Immature natural killer cell (primary cell): Measurements from ENCODE around the gene KCNMA1. TPM values are rescaled to one million over a fixed set of nuclear protein-coding genes. Genes with fewer than 3 reads are reported as not detected.

Source experiments
- DNase-seq, 3 donors: peaks; one replicate each; pipeline ENCODE4 v3.0.0; 2022; ENCODE audit warnings: mixed read lengths in 1 of 3
- H3K27ac Mint-ChIP-seq, 6 donors: one replicate each; pipeline ENCODE4 v1.8.0; 2020; ENCODE audit warnings: mixed read lengths in 6 of 6, mild to moderate bottlenecking in 5 of 6, inconsistent platforms in 4 of 6, moderate library complexity in 3 of 6
- H3K27me3 Mint-ChIP-seq, 3 donors: one replicate each; pipeline ENCODE4 v1.8.0; 2020 to 2021; ENCODE audit warnings: low read depth in 3 of 3, mild to moderate bottlenecking in 3 of 3, mixed read lengths in 3 of 3, moderate library complexity in 3 of 3, inconsistent platforms in 1 of 3
- H3K36me3 Mint-ChIP-seq, 3 donors: one replicate each; pipeline ENCODE4 v1.8.0; 2020; ENCODE audit warnings: mixed read lengths in 3 of 3, inconsistent platforms in 2 of 3, mild to moderate bottlenecking in 2 of 3
- H3K4me1 Mint-ChIP-seq, 2 donors: one replicate each; pipeline ENCODE4 v1.8.0; 2020; ENCODE audit warnings: inconsistent platforms in 2 of 2, mild to moderate bottlenecking in 2 of 2, mixed read lengths in 2 of 2, moderate library complexity in 1 of 2
- H3K4me3 Mint-ChIP-seq, 5 donors: one replicate each; pipeline ENCODE4 v1.8.0; 2020; ENCODE audit warnings: mild to moderate bottlenecking in 5 of 5, mixed read lengths in 5 of 5, inconsistent platforms in 3 of 5, moderate library complexity in 3 of 5
- H3K9me3 Mint-ChIP-seq, 6 donors: one replicate each; pipeline ENCODE4 v1.8.0; 2020; ENCODE audit warnings: mild to moderate bottlenecking in 6 of 6, mixed read lengths in 6 of 6, inconsistent platforms in 4 of 6, moderate library complexity in 3 of 6
- polyA plus RNA-seq, 3 donors: library from polyadenylated mRNA; unstranded; fragments of 300-500 nt; fragmentation: Illumina TruSeq; gene quantifications; one replicate each; pipeline ENCODE4 v1.2.3, GENCODE V29; 2021

The KCNMA1 gene
- polyA plus RNA-seq, 3 donors from 2014 or later = not detected

GRCh38 chr10:77636282-77636966, 1.2 kb downstream of the KCNMA1 start:
- Mint-ChIP-seq H3K36me3 (no peaks in the 10 kb centered on the region), H3K4me1 (peaks cover 0 to 4% of the 10 kb centered on the region in 2 donors), H3K27me3 (peaks cover 8 to 27% (median 21%) of the 10 kb centered on the region in 3 donors), H3K9me3 (no peaks in the 10 kb centered on the region), H3K4me3 (no peak overlapping the region), H3K27ac (no peak overlapping the region)
- DNase-seq = no peak

- H3K4me1 Mint-ChIP-seq = peaks cover 0 to 2% of the 10 kb centered on the region in 2 donors
- no peak overlapping the region for H3K4me3 Mint-ChIP-seq
Measured at GRCh38 chr10:77635402-77636227, 2.0 kb downstream of the KCNMA1 start.

GRCh38 chr10:77634939-77635338, 2.7 kb downstream of the KCNMA1 start:
- Mint-ChIP-seq H3K27me3 (peaks cover 6 to 27% (median 15%) of the 10 kb centered on the region in 3 donors), H3K9me3 (no peaks in the 10 kb centered on the region), H3K27ac (no peak overlapping the region)

More at GRCh38 chr10:77635402-77636227, 2.0 kb downstream of the KCNMA1 start:
- Mint-ChIP-seq H3K27ac (no peak overlapping the region), H3K9me3 (no peaks in the 10 kb centered on the region), H3K27me3 (peaks cover 6 to 27% (median 19%) of the 10 kb centered on the region in 3 donors), H3K36me3 (no peaks in the 10 kb centered on the region)
- no peak for DNase-seq

GRCh38 chr10:77633376-77633775, 4.2 kb downstream of the KCNMA1 start:
- Mint-ChIP-seq H3K27me3 (peaks cover 4 to 18% (median 7%) of the 10 kb centered on the region in 3 donors), H3K4me3 (no peak overlapping the region), H3K27ac (no peak overlapping the region)

More at GRCh38 chr10:77634939-77635338, 2.7 kb downstream of the KCNMA1 start:
- DNase-seq = no peak
- H3K4me1 Mint-ChIP-seq = peaks cover 4 to 7% of the 10 kb centered on the region in 2 donors
- H3K4me3 Mint-ChIP-seq = no peak overlapping the region
- H3K36me3 Mint-ChIP-seq = no peaks in the 10 kb centered on the region

GRCh38 chr10:77631241-77631640, 6.4 kb downstream of the KCNMA1 start:
- H3K36me3 Mint-ChIP-seq = no peaks in the 10 kb centered on the region
- H3K27ac Mint-ChIP-seq = no peak overlapping the region
- H3K9me3 Mint-ChIP-seq = no peaks in the 10 kb centered on the region
- peaks cover 2 to 10% of the 10 kb centered on the region in 2 donors for H3K4me1 Mint-ChIP-seq
- H3K27me3 Mint-ChIP-seq = peaks cover 2 to 22% (median 7%) of the 10 kb centered on the region in 3 donors
- DNase-seq = no peak
- no peak overlapping the region for H3K4me3 Mint-ChIP-seq

More at GRCh38 chr10:77633376-77633775, 4.2 kb downstream of the KCNMA1 start:
- Mint-ChIP-seq H3K36me3 (no peaks in the 10 kb centered on the region), H3K4me1 (peaks cover 2 to 10% of the 10 kb centered on the region in 2 donors), H3K9me3 (no peaks in the 10 kb centered on the region)
- no peak for DNase-seq

GRCh38 chr10:77630507-77630848, 7.1 kb downstream of the KCNMA1 start:
- H3K27ac Mint-ChIP-seq = no peak overlapping the region
- no peaks in the 10 kb centered on the region for H3K9me3 Mint-ChIP-seq
- H3K4me3 Mint-ChIP-seq = no peak overlapping the region
- H3K36me3 Mint-ChIP-seq = no peaks in the 10 kb centered on the region
- peaks cover 2 to 10% of the 10 kb centered on the region in 2 donors for H3K4me1 Mint-ChIP-seq
- peaks cover 2 to 14% (median 3%) of the 10 kb centered on the region in 3 donors for H3K27me3 Mint-ChIP-seq
- no peak for DNase-seq

- peaks cover 2 to 12% (median 3%) of the 10 kb centered on the region in 3 donors for H3K27me3 Mint-ChIP-seq
- no peak overlapping the region for H3K4me3 Mint-ChIP-seq
- DNase-seq = no peak
- no peaks in the 10 kb centered on the region for H3K36me3 Mint-ChIP-seq
- H3K27ac Mint-ChIP-seq = no peak overlapping the region
- H3K4me1 Mint-ChIP-seq = peaks cover 2 to 10% of the 10 kb centered on the region in 2 donors
- no peaks in the 10 kb centered on the region for H3K9me3 Mint-ChIP-seq
Measured at GRCh38 chr10:77629775-77630506, 7.7 kb downstream of the KCNMA1 start.

GRCh38 chr10:77628906-77629730, 8.5 kb downstream of the KCNMA1 start:
- no peak overlapping the region for H3K27ac Mint-ChIP-seq
- H3K36me3 Mint-ChIP-seq = no peaks in the 10 kb centered on the region
- H3K4me1 Mint-ChIP-seq = peaks cover 2 to 10% of the 10 kb centered on the region in 2 donors
- no peaks in the 10 kb centered on the region for H3K9me3 Mint-ChIP-seq
- no peak overlapping the region for H3K4me3 Mint-ChIP-seq
- DNase-seq = no peak
- H3K27me3 Mint-ChIP-seq = peaks cover 2 to 12% (median 3%) of the 10 kb centered on the region in 3 donors

GRCh38 chr10:77626266-77626935, 11.2 kb downstream of the KCNMA1 start:
- Mint-ChIP-seq H3K9me3 (no peaks in the 10 kb centered on the region), H3K27me3 (peaks cover 0 to 6% (median 2%) of the 10 kb centered on the region in 3 donors), H3K4me1 (peaks cover 2 to 10% of the 10 kb centered on the region in 2 donors), H3K27ac (no peak overlapping the region), H3K36me3 (no peaks in the 10 kb centered on the region), H3K4me3 (no peak overlapping the region)
- DNase-seq = no peak

GRCh38 chr10:77625379-77625778, 12.2 kb downstream of the KCNMA1 start:
- H3K27me3 Mint-ChIP-seq = peaks cover 0 to 6% (median 2%) of the 10 kb centered on the region in 3 donors
- peaks cover under 1 to 8% of the 10 kb centered on the region in 2 donors for H3K4me1 Mint-ChIP-seq
- H3K27ac Mint-ChIP-seq = no peak overlapping the region
- no peaks in the 10 kb centered on the region for H3K9me3 Mint-ChIP-seq
- no peak overlapping the region for H3K4me3 Mint-ChIP-seq
- DNase-seq = no peak
- H3K36me3 Mint-ChIP-seq = no peaks in the 10 kb centered on the region

GRCh38 chr10:77622889-77623291, 14.7 kb downstream of the KCNMA1 start:
- H3K27me3 Mint-ChIP-seq = peaks cover 0 to 6% (median 2%) of the 10 kb centered on the region in 3 donors
- H3K4me1 Mint-ChIP-seq = no peaks in the 10 kb centered on the region
- H3K4me3 Mint-ChIP-seq = no peak overlapping the region
- no peak overlapping the region for H3K27ac Mint-ChIP-seq
- no peaks in the 10 kb centered on the region for H3K9me3 Mint-ChIP-seq
- H3K36me3 Mint-ChIP-seq = no peaks in the 10 kb centered on the region
- no peak for DNase-seq

GRCh38 chr10:77620731-77621130, 16.9 kb downstream of the KCNMA1 start:
- Mint-ChIP-seq H3K4me3 (no peak overlapping the region), H3K27ac (no peak overlapping the region), H3K27me3 (peaks cover 0 to 3% (median 2%) of the 10 kb centered on the region in 3 donors), H3K9me3 (no peaks in the 10 kb centered on the region), H3K4me1 (no peaks in the 10 kb centered on the region), H3K36me3 (no peaks in the 10 kb centered on the region)
- DNase-seq = no peak
